Calu3 (cell line): ENCODE data around the gene SLCO4A1. TPM values are rescaled to one million over a fixed set of nuclear protein-coding genes. Genes with fewer than 3 reads are reported as not detected.
A peak's percentile ranks its signal among the peaks of the same experiment; 100 is the strongest.

Experiments used
- BruUV-seq: library from RNA; stranded (reverse); fragments of 400-500 nt; replicated peaks from 2 replicates; lab custom pipeline; 2021; lab: Mats Ljungman, UMichigan
- CTCF ChIA-PET: fragments of 300-600 bp; sonication (Branson Sonifier 250); formaldehyde crosslinking; loops from one replicate; lab custom pipeline; 2022; ENCODE audit warnings: antibody characterized with exemption; lab: Charles Lee
- DNase-seq: peaks from one replicate; pipeline ENCODE4 v3.0.0; 2022
- H3K27ac Mint-ChIP-seq: one replicate; pipeline ENCODE4 v1.8.0; 2022; ENCODE audit warnings: mixed read lengths; ENCODE audit not compliant: unreplicated experiment
- H3K27me3 Mint-ChIP-seq: one replicate; pipeline ENCODE4 v1.8.0; 2022; ENCODE audit warnings: mixed read lengths; ENCODE audit not compliant: unreplicated experiment
- H3K36me3 Mint-ChIP-seq: one replicate; pipeline ENCODE4 v1.8.0; 2022; ENCODE audit warnings: mild to moderate bottlenecking, moderate library complexity, mixed read lengths; ENCODE audit not compliant: insufficient read depth, unreplicated experiment
- H3K4me1 Mint-ChIP-seq: one replicate; pipeline ENCODE4 v1.8.0; 2022; ENCODE audit warnings: mild to moderate bottlenecking, low read depth, mixed read lengths; ENCODE audit not compliant: unreplicated experiment
- H3K4me3 Mint-ChIP-seq: one replicate; pipeline ENCODE4 v1.8.0; 2022; ENCODE audit warnings: mild to moderate bottlenecking, low read depth, moderate library complexity, mixed read lengths; ENCODE audit not compliant: unreplicated experiment
- H3K9me3 Mint-ChIP-seq: one replicate; pipeline ENCODE4 v1.8.0; 2022; ENCODE audit warnings: low read depth, mixed read lengths; ENCODE audit not compliant: unreplicated experiment
- intact Hi-C: fragments of 100-400 bp; cut with micrococcal nuclease; formaldehyde crosslinking; loops from one replicate; pipeline ENCODE4 v1.10.0; 2022; ENCODE audit not compliant: unreplicated experiment
- total RNA-seq: library from RNA; stranded (reverse); gene quantifications from 2 replicates; pipeline ENCODE4 v1.2.3, GENCODE V29; 2022
- TF ChIP-seq, protein P1 (sequence below): fragments of 200-600 bp; IDR thresholded peaks from one replicate; pipeline ENCODE4 v1.8.0; 2022; ENCODE audit warnings: antibody characterized with exemption; ENCODE audit not compliant: unreplicated experiment

Gene SLCO4A1
- total RNA-seq, 1 experiment from 2014 or later: 63.9 TPM

DNA sequence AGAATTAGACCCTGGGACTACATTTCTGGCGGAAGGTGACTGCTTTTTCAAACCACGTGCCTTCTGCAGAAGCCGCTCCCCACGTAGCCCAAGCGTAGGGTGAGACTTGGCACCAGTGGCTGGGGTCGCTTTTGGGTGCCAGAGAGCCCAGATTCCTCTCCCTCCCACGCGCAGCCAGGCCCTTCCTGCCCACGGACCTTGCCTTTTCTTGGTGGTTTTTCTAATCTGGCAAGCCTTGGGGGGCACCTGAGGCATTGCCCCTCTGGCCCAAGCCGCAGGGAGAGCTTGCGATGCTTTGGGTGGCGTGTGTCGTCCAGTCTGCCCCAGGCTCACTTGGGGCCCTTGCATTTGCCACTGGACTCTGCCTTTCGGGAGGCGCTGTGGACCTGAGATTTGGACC lies 3.3 kb downstream of the SLCO4A1 start:
- BruUV-seq: no TSS peak
- Mint-ChIP-seq H3K4me3 (no peak overlapping the region), H3K27me3 (no peaks in the 10 kb centered on the region), H3K36me3 (peaks cover 49% of the 10 kb centered on the region), H3K27ac (no peak overlapping the region), H3K9me3 (no peaks in the 10 kb centered on the region), H3K4me1 (peaks cover 24% of the 10 kb centered on the region)
- DNase-seq: no peak
- TF ChIP-seq, protein P1, sequence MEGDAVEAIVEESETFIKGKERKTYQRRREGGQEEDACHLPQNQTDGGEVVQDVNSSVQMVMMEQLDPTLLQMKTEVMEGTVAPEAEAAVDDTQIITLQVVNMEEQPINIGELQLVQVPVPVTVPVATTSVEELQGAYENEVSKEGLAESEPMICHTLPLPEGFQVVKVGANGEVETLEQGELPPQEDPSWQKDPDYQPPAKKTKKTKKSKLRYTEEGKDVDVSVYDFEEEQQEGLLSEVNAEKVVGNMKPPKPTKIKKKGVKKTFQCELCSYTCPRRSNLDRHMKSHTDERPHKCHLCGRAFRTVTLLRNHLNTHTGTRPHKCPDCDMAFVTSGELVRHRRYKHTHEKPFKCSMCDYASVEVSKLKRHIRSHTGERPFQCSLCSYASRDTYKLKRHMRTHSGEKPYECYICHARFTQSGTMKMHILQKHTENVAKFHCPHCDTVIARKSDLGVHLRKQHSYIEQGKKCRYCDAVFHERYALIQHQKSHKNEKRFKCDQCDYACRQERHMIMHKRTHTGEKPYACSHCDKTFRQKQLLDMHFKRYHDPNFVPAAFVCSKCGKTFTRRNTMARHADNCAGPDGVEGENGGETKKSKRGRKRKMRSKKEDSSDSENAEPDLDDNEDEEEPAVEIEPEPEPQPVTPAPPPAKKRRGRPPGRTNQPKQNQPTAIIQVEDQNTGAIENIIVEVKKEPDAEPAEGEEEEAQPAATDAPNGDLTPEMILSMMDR: no peak
- CTCF ChIA-PET: interaction anchor here (0.5 kb wide), 1 partner anchor 49 kb away, joined by 3 read pairs; no protein-coding TSS in a partner anchor
- intact Hi-C loops: no loop called here

DNA sequence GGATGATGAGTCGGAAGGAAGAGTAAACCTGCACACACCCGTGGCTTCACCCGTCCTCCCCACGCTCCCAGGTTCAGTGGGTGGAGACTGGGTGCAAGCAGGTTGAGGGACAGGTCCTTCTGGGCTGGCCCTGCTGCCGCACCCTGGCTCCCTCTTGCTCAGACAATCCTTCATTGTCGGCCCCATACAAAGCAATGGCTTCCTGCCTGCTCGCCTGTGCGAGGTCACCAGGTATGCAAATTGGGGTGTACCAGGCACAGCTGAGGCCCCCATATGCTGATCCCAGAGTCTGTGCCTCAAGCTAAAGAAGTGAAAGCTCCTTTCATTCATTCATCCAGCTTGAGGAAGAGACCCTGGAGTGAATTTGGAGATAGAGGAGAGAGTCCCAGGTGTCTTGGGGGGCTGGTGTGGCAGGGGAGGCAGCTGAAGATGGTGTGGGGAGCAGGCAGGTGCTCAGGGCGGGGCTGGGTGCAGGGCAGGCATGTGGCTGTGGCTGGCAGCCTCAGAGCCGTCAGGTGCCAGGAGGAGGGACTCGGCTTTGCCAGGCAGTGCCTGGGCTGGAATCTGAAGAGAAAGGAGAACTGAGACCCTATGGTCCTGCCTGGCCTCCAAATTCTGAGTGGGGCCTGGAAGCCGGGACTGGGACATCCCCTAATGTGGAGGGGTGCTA lies 4.7 kb downstream of the SLCO4A1 start:
- DNase-seq: peak; percentile 36
- H3K9me3 Mint-ChIP-seq: no peaks in the 10 kb centered on the region
- TF ChIP-seq, protein P1: no peak
- CTCF ChIA-PET: interaction anchor here (0.6 to 0.7 kb wide), 2 partner anchors 9 to 20 kb away, joined by 3 read pairs; no protein-coding TSS in a partner anchor
- intact Hi-C loops: no loop called here
- H3K4me1 Mint-ChIP-seq: peaks cover 38% of the 10 kb centered on the region
- BruUV-seq: no TSS peak
- H3K36me3 Mint-ChIP-seq: peaks cover 48% of the 10 kb centered on the region
- H3K27ac Mint-ChIP-seq: peak overlapping the region; percentile 6
- peak overlapping the region; percentile 8 for H3K4me3 Mint-ChIP-seq
- no peaks in the 10 kb centered on the region for H3K27me3 Mint-ChIP-seq

DNA sequence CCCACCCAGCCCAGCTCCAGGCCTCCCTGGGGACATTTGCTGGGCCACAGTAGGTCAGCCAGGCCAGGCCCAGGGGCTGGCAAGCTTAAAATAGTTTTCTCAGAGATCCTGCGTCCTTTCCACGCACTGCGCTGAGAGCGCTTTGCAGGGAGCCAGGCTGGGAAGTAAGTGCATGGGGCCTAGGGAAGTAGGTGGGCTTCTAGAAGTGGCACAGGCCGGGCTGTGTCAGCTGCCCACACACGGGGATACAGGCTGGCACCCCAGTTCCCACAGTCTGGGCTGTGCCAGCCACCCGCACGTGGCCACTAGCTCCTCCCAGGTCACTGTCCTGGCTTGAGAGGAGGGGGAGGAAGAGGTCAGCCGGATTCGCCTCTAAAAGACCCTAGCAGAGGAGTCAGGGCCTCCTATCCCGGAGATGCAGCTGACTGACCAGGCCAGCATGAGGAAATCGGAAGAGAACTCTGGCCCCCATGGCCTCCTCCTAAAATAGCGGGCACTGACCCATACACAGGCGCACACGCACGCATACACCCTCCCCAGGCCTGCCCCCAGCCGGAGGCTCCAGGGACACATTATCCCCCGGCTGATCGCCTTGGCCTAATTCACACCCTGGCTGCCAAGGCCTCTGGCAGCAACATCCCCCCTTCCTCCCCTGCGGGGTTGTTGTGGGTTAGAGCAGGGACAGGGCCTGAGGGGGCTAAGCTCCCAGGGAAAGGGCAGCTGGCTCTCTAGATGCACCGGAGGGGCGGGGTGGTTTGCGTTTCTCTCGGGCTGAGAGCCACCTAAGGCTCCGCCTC lies 5.4 kb downstream of the SLCO4A1 start:
- H3K27ac Mint-ChIP-seq: no peak overlapping the region
- peaks cover 45% of the 10 kb centered on the region for H3K4me1 Mint-ChIP-seq
- TF ChIP-seq, protein P1: no peak
- no peaks in the 10 kb centered on the region for H3K9me3 Mint-ChIP-seq
- no peaks in the 10 kb centered on the region for H3K27me3 Mint-ChIP-seq
- no TSS peak for BruUV-seq
- DNase-seq: no peak
- H3K4me3 Mint-ChIP-seq: no peak overlapping the region
- intact Hi-C loops: no loop called here
- peaks cover 48% of the 10 kb centered on the region for H3K36me3 Mint-ChIP-seq
- CTCF ChIA-PET: interaction anchor here (0.7 kb wide), 1 partner anchor 19 kb away, joined by 3 read pairs; no protein-coding TSS in a partner anchor

DNA sequence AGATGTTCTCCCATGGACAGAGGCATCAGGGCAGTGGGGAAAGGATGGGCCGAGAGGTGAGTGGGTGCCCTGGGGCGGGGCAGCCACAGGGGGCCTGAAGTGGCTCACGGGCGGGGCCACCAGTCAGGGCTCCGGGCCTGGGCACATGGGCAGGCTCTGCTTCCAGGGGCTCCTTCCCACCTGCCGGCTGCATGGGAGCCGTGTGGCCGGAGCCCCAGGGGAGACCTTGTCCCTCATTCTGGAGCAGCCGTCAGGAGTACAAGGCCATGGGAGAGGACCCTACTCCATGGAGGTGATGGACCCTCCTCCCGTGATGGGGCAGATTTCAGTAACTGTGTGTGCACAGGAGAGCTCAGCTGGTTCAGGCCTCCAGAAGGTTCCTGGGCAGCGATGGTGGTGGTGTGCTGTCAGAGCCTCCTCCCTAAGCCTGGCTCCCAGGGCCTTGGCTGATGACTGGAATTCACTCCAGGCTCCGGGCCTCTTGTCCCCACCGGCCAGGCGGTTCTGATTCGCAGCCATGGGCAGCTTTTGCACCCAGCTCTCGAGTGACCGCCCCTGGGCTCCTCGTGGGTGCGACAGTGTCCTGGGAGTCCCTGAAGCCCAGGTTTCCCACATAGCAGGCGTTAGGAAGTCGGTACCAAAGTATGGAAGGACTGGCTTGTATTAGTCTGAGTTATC lies 6.2 kb downstream of the SLCO4A1 start:
- H3K36me3 Mint-ChIP-seq: peaks cover 44% of the 10 kb centered on the region
- no peaks in the 10 kb centered on the region for H3K27me3 Mint-ChIP-seq
- no TSS peak for BruUV-seq
- intact Hi-C loops: no loop called here
- H3K27ac Mint-ChIP-seq: no peak overlapping the region
- peaks cover 51% of the 10 kb centered on the region for H3K4me1 Mint-ChIP-seq
- H3K4me3 Mint-ChIP-seq: no peak overlapping the region
- CTCF ChIA-PET: no interaction called here
- DNase-seq: no peak
- TF ChIP-seq, protein P1: no peak
- no peaks in the 10 kb centered on the region for H3K9me3 Mint-ChIP-seq
